ENCODE measurements around the gene PLXNB1. TPM values are rescaled to one million over a fixed set of nuclear protein-coding genes. Genes with fewer than 3 reads are reported as not detected.

PLXNB1 gene
- total and polyA plus RNA-seq, 2 of the 13 experiments (the other 11 are each of a cell fraction or from before 2014, with no cell fraction given), result 86.0 to 143 TPM

DNA sequence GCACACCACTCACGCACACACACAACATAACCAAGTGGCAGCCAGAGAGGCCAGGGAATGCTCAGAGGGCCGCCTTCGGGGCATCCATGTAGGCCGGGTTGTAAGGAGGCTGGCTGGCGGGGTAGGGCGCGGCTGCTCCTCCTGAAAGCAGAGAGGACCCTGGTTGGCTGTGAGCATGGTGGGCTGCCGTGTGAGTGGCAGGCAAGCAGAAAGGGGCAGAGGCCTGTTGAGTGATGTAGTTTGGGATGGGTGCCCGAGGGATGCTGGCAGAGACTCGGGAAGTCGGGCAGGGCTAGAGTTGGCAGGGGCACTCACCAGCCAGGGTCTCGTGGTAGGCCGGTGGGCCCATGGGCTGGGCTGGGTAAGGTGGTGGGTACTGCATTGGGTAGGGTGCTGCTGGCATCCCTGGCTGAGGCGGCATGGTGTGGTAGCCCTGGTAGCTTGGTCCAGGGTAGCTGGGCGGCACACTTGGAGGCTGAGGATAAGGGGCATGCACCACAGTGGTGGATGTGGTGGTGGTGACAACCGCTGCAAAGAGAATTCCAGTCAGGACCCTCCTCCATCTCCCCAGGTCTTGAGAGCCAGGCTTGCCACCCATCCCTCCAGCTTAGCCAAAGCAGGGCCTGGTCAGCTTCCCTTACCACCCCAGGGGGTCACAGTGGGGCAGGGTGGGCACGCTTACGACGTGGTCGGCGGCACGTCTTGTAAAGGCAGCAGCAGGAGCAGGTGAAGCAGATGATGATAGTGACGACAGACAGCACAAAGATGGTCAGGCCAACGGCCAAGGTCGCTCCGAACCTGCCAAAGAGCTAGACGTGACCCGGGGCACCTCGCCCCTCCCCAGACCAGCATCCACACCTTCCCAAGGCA lies 39.4 kb upstream of the PLXNB1 start (continued):
- TF ChIP-seq PAXIP1 (CRISPR knock-in tag; conservative IDR thresholded peaks at IDR 0.05), result no peak
- peak; percentile 73 for TF ChIP-seq AGO2 (optimal IDR thresholded peaks at IDR 0.05; ENCODE audit: low read depth, low read length)
- no peak for TF ChIP-seq CAMTA2 (CRISPR knock-in tag; IDR thresholded peaks at IDR 0.05; ENCODE audit: borderline replicate concordance)

DNA sequence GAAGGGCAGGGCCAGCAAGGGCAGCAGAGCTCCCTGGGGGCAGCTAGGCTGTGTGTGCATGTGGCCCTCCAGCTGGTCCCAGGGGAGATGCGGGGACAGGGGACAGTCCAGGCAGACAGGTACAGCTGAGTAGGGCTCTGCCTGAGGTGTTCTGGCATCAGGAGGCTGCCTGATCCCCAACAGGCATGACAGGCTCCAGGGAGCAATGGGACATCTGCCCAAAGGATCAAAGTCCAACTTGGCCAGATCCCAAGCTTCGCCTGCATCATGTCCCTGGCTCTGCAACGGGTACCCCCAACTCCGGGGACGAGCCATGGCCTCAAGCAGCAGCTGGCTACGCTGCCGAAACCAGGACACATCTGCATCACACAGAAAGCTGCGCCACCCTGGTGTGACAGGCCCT lies 38.4 kb upstream of the PLXNB1 start:
- FAIRE-seq, result no peak
- TF ChIP-seq, protein P1, sequence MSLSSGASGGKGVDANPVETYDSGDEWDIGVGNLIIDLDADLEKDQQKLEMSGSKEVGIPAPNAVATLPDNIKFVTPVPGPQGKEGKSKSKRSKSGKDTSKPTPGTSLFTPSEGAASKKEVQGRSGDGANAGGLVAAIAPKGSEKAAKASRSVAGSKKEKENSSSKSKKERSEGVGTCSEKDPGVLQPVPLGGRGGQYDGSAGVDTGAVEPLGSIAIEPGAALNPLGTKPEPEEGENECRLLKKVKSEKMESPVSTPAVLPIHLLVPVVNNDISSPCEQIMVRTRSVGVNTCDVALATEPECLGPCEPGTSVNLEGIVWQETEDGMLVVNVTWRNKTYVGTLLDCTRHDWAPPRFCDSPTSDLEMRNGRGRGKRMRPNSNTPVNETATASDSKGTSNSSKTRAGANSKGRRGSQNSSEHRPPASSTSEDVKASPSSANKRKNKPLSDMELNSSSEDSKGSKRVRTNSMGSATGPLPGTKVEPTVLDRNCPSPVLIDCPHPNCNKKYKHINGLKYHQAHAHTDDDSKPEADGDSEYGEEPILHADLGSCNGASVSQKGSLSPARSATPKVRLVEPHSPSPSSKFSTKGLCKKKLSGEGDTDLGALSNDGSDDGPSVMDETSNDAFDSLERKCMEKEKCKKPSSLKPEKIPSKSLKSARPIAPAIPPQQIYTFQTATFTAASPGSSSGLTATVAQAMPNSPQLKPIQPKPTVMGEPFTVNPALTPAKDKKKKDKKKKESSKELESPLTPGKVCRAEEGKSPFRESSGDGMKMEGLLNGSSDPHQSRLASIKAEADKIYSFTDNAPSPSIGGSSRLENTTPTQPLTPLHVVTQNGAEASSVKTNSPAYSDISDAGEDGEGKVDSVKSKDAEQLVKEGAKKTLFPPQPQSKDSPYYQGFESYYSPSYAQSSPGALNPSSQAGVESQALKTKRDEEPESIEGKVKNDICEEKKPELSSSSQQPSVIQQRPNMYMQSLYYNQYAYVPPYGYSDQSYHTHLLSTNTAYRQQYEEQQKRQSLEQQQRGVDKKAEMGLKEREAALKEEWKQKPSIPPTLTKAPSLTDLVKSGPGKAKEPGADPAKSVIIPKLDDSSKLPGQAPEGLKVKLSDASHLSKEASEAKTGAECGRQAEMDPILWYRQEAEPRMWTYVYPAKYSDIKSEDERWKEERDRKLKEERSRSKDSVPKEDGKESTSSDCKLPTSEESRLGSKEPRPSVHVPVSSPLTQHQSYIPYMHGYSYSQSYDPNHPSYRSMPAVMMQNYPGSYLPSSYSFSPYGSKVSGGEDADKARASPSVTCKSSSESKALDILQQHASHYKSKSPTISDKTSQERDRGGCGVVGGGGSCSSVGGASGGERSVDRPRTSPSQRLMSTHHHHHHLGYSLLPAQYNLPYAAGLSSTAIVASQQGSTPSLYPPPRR (CRISPR knock-in tag; IDR thresholded peaks at IDR 0.05; ENCODE audit: borderline replicate concordance), result no peak
- no peak for TF ChIP-seq FOXJ3 (CRISPR knock-in tag; IDR thresholded peaks at IDR 0.05; ENCODE audit: borderline replicate concordance)
- peak; percentile 82 for TF ChIP-seq HNF4A (CRISPR knock-in tag; IDR thresholded peaks at IDR 0.05)
- TF ChIP-seq ZNF687 (CRISPR knock-in tag; IDR thresholded peaks at IDR 0.05), result peak; percentile 32; the same call in 1 of the 2 replicates

More for the DNA sequence above, 38.4 kb upstream of the PLXNB1 start:
- H3K36me3 ChIP-seq (replicated peaks in 1 of 2; ENCODE audit: control insufficient read depth in 1 of 2, insufficient read depth in 2 of 2, low read length in 2 of 2), result peaks cover 3 to 10% of the 10 kb centered on the region in 2 experiments; a peak in 3 of 5 replicates
- no peak overlapping the region for H3K4me2 ChIP-seq (ENCODE audit: low read depth, low read length)
- no TSS peak for BruUV-seq (replicated peaks)
- H2AFZ ChIP-seq (ENCODE audit: low read length), result no peak overlapping the region
- H3K27me3 ChIP-seq (ENCODE audit: control insufficient read depth in 1 of 2, insufficient read depth in 2 of 2, low read length in 2 of 2), result no peaks in the 10 kb centered on the region; a peak in 1 of 5 replicates
- ChIA-PET CTCF (ENCODE audit: low intra/inter-chr PET ratio, low total read pairs) (no interaction called here), POLR2A (interaction anchor here (0.6 to 1.3 kb wide), 2 partner anchors 28 to 39 kb away, joined by 3 read pairs; partner anchors contain the start of genes CCDC51 and TMA7)
- intact Hi-C loops (cut with micrococcal nuclease; ENCODE audit: unreplicated experiment) (no loop called here), in situ Hi-C loops (cut with HindIII; ENCODE audit: extremely low pct_ligation_motif_present, low pct_unique_long_range_greater_than_20kb) (loop anchor here (5.0 kb wide), 2 partner anchors 34 to 89 kb away; partner anchors contain the start of genes PFKFB4 and SHISA5)
- no peaks in the 10 kb centered on the region for H4K20me1 ChIP-seq (ENCODE audit: insufficient read depth, low read length)
- 71% methylated on average over 1 of the region's 8 CpGs for WGBS (ENCODE audit: low lambda C conversion rate)
- peaks cover 59% of the 10 kb centered on the region for H3K4me1 ChIP-seq (ENCODE audit: insufficient read depth, low read length)
- no peak overlapping the region for H3K4me3 ChIP-seq (replicated peaks in 1 of 3; ENCODE audit: insufficient read depth in 1 of 3, low read depth in 2 of 3, low read length in 3 of 3)
- H3K9ac ChIP-seq (ENCODE audit: insufficient read depth, low read depth, low read length), result no peak overlapping the region
- no peaks in the 10 kb centered on the region for H3K9me3 ChIP-seq (ENCODE audit: low read length)
- DNase-seq (ENCODE audit: low spot score) (peak; percentile 44), ATAC-seq (peak; percentile 0; the same call in 1 of the 3 replicates)
- peak overlapping the region; percentile 27 for H3K27ac ChIP-seq (ENCODE audit: extremely low read length, insufficient read depth, low read length)
- peaks cover 4% of the 10 kb centered on the region for H3K79me2 ChIP-seq (ENCODE audit: insufficient read depth, low read length)

Measured in HepG2 (cell line).